NCI-H1436 (cell line): ENCODE data around the gene PLCB4.

Experiments used
- DNase-seq: peaks from one replicate; lab custom pipeline; 2025; lab: John Stamatoyannopoulos, UW

PLCB4 gene

GRCh38 chr20:9223296-9223695 is 154.4 kb downstream of the PLCB4 start:
- no peak for DNase-seq

DNA sequence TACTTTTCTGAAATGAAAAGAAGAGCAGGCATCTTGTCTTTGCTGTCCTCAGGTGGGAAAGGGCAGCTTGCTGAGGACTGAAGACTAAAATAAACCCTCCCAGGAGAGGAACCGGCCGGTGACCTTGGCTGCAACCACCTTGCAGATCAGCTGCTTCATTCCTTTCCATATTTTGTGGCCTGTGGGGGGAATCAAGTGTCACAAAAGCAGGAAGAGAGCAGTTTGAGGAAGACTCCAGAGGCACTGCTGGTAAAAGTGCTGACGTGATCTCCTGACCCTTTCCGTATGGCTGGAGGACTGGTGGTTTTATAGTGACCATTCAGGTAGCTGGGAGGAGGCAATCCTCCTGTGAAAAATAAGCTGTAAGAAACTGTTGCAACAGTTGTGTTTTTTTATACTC is 157.0 kb downstream of the PLCB4 start:
- no peak for DNase-seq

DNA sequence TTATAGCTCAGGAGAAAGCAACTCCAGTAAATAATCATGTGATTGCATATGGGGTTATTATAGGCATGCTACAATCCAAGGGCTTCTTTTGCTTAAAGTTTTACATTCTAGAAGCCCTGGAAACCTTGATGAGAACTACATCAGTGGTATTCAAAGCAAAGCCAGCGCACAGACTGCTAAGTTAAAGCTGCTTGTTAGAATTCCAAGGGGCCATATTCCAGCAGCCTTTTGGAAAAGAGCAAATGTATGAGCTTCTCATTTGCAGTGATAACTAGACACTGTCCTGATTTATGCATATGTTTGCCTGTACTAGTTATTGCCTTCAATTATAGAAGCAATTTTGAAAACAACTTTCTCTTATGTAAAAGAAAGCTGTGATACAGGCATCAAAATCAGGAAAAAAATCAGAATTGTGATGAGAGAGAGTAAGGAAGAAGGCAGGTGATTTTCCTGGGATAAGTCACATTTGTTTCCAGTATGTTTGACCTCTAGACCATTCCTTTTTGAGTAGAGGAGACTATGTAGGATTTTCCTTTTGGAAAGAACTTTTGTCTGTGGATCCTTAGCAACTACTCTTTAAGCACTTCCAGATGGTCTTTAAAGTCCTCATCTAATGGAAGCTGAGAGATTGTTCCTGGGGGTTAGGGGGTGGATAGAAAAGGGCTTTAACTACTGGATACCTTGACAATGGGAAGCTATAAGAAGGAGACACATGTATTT is 159.2 kb downstream of the PLCB4 start:
- DNase-seq: no peak

DNA sequence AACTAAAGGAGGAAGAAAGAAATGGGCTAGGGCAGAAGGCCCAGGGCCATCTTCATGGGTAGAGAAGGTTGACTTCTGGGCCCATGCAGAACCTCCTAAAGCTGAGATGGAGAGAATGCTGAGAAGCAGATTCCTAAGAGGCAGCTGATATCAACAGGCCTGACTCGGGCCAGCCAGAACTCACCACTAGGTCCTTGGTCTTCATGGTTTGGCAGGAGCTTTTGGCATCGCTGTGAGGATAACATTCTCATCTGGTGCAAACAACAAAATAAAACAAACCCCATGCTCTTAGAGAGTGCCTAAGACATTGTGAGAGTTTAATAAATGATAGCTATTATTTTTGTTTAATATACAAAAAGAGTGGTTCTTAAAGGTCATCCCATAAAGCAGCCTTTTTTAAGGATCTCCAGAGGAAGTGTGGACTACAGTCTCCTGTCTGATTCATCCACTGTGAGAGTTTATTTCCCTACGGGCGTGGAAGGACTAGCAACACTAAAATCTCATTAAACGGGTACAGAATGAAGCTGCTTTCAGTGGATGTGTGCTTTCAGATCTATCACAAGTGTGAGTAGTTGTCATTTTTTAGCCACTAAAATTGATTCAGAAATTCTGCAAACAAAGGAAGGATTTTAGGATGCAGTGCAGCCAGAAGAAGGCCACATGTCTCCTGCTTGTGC is 160.0 kb downstream of the PLCB4 start:
- DNase-seq: no peak

DNA sequence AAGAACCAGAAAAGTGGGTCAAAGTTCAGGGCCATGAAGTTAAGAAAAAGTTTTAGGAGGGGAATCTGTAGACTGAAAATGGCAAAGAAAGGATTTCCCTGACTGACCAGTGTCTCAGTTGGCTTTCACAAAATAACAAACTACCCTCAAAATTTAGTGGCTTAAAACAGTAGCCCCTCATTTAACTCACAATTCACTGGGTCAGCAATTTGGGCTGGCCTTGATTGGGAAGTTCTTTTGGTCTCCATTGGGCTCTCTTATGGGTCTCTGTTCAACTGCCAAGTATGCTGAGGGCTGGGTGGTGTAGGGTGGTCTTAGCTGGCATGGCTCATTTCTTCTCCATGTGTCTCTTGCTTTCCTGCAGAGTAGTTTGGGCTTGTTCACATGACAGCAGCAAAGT is 161.5 kb downstream of the PLCB4 start:
- DNase-seq: no peak

- no peak for DNase-seq
These were observed 164.9 kb downstream of the PLCB4 start for GRCh38 chr20:9233804-9234203.

DNA sequence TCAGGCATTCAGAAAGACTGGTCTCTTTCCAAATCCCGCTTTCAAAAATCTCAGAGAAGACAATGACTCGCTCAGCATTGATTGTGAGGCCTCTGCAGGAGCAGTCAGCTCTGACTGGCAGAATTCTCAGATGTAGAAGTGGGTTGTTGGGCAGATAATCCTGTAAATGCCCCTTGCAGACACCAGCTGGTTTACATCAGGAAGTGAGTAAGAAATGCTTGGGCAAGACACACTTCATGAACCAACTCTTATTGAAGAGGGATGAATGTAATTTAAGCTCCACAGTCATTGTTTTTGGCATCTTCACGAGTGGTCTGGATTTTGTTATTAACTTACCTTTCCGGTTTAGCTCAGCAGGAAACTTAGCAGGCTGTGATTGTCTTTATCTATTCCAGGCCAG is 166.6 kb downstream of the PLCB4 start:
- no peak for DNase-seq

GRCh38 chr20:9236458-9236857 is 167.6 kb downstream of the PLCB4 start:
- DNase-seq: no peak

GRCh38 chr20:9241232-9241692 is 172.4 kb downstream of the PLCB4 start:
- DNase-seq: no peak

DNA sequence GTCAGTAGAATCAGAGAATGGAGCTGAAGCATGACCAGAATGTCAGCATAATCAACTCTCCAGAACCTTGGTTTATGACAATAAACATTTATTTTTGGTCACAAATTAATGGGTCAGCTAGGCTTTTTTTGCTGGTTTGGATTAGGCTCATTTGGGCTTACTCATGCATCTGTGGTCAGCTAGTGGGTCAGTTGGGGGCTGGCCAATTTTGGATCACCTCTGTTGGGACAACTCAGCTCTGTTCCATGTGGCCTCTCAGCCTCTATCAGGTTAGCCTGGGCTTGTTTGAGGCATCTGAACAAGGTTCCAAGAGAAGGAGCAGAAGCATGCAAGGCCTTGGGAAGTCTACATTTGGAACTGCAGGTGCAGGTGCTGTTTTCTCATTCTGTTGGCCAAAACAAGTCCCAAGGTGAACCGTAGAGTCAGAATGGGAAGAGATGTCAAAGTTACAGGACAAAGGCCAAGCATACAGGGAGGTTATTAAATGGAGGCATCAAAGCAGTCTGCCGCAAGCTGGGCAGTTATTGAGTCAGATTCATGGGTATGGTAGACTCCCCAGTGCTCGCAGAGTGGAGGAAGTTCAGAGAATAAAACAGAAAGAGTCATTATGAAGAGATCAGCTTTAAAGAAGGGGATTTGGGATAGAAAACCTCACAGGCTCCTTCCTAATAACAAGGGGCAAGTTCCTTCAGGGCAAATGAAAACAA is 173.0 kb downstream of the PLCB4 start:
- no peak for DNase-seq

- no peak for DNase-seq
These were observed 175.1 kb downstream of the PLCB4 start for GRCh38 chr20:9243986-9244385.

GRCh38 chr20:9244811-9245210 is 175.9 kb downstream of the PLCB4 start:
- DNase-seq: no peak

GRCh38 chr20:9246731-9247130 is 177.8 kb downstream of the PLCB4 start:
- no peak for DNase-seq

DNA sequence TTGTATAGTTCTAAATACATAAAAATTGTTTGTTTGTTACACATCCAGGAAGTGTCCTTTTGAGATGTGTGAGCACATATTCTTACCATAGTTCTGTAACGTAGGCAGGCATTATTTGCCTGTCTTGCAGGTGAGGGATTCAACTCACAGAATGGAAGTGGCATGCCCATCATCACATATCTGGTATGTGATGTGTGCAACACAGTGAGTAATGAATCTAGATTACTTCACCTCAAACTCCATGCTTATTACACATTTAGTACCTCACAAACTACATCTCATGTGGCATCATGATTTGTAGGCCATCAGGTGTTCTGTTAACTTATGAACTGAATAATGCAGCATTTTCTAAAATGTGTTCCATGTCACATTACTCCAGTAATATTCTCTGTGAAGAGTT is 181.6 kb downstream of the PLCB4 start:
- no peak for DNase-seq

GRCh38 chr20:9253006-9253539 is 184.2 kb downstream of the PLCB4 start:
- no peak for DNase-seq

- no peak for DNase-seq
These were observed 186.3 kb downstream of the PLCB4 start for GRCh38 chr20:9255171-9255570.

DNA sequence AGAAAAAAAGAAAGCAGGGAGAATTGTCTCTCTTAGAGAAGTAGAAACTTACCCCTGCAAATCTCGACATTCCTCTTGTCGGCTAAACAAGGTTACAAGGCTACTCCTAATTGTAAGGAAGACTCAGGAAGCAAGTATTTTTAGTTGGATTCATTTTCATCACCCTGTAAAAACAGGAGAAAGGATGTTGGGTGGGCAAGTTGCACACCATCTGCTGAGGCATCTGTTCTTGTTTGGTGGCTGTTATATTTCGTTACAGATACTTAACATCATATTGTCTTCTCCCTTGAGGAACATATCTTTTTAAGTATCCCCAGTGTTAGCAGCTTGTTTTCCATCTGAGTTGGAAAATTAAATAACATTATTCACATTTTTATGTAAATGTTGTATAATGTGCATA is 187.5 kb downstream of the PLCB4 start:
- DNase-seq: no peak

GRCh38 chr20:9258901-9259300 is 190.0 kb downstream of the PLCB4 start:
- no peak for DNase-seq

DNA sequence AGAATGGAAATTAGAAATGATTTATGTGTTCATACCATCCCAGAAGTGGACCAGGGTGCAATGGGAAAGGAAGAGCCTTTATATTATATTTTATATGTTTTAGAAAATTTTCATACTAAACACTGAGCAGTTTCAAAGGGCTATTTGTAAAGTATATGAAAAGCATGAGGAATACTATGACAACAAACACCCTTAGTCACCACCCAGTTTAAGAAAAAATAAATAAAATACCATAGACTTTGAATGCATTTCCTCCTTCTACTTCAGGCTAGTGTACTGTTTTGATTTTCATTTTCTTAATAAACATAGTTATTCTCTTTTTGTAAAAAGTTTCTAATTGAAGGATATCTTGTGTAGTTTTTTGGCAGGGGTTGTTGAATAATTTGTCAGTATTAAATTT is 191.1 kb downstream of the PLCB4 start:
- DNase-seq: no peak

- DNase-seq: no peak
These were observed 192.9 kb downstream of the PLCB4 start for GRCh38 chr20:9261781-9262180.

- no peak for DNase-seq
These were observed 193.8 kb downstream of the PLCB4 start for GRCh38 chr20:9262653-9263194.

- DNase-seq: no peak
These were observed 200.5 kb downstream of the PLCB4 start for GRCh38 chr20:9269280-9269971.
